HepG2 (cell line): ENCODE data around the gene DAB2IP. TPM values are rescaled to one million over a fixed set of nuclear protein-coding genes. Genes with fewer than 3 reads are reported as not detected.

ENCODE experiments used
- ATAD3A ChIP-seq: sonication (generic); formaldehyde crosslinking; IDR thresholded peaks from 2 replicates; pipeline ENCODE4 v1.4.0; 2020; ENCODE audit warnings: missing genetic modification reagents
- BHLHE40 ChIP-seq: IDR thresholded peaks from 2 replicates; pipeline ENCODE4 v1.6.1; 2011; ENCODE audit warnings: low read length, improper control_type of control experiment
- CBX5 ChIP-seq: sonication (generic); formaldehyde crosslinking; IDR thresholded peaks from 2 replicates; pipeline ENCODE4 v1.4.0; 2020; ENCODE audit warnings: missing genetic modification reagents, borderline replicate concordance
- CEBPG ChIP-seq: IDR thresholded peaks from 2 replicates; pipeline ENCODE4 v1.6.1; 2016
- GPN1 ChIP-seq: sonication (generic); formaldehyde crosslinking; IDR thresholded peaks from 2 replicates; pipeline ENCODE4 v1.5.1; 2020; ENCODE audit warnings: missing genetic modification reagents, borderline replicate concordance
- JARID2 ChIP-seq: sonication (generic); formaldehyde crosslinking; IDR thresholded peaks from 2 replicates; pipeline ENCODE4 v1.8.1; 2023; ENCODE audit warnings: missing genetic modification reagents, inconsistent platforms; ENCODE audit not compliant: insufficient replicate concordance
- MED8 ChIP-seq: sonication (generic); formaldehyde crosslinking; IDR thresholded peaks from 2 replicates; pipeline ENCODE4 v1.8.1; 2023; ENCODE audit warnings: mild to moderate bottlenecking, missing genetic modification reagents; ENCODE audit not compliant: insufficient replicate concordance
- MXI1 ChIP-seq: IDR thresholded peaks from 3 replicates; pipeline ENCODE4 v1.6.1; 2012; ENCODE audit warnings: low read depth, low read length, inconsistent platforms, borderline replicate concordance
- NR3C1 ChIP-seq: sonication (generic); formaldehyde crosslinking; IDR thresholded peaks from 2 replicates; pipeline ENCODE4 v1.4.0; 2020; ENCODE audit warnings: missing genetic modification reagents
- POGZ ChIP-seq: sonication (generic); formaldehyde crosslinking; IDR thresholded peaks from 2 replicates; pipeline ENCODE4 v1.4.0; 2020; ENCODE audit warnings: mild to moderate bottlenecking, missing genetic modification reagents
- ZFAT ChIP-seq: sonication (generic); formaldehyde crosslinking; conservative IDR thresholded peaks from 2 replicates; pipeline ENCODE4 v1.8.1; 2023; ENCODE audit warnings: missing genetic modification reagents, inconsistent platforms
- ZFP82 ChIP-seq: sonication (generic); formaldehyde crosslinking; IDR thresholded peaks from 2 replicates; pipeline ENCODE4 v1.5.1; 2020; ENCODE audit warnings: mild to moderate bottlenecking, missing genetic modification reagents, borderline replicate concordance
- ZNF318 ChIP-seq: sonication (generic); formaldehyde crosslinking; IDR thresholded peaks from 2 replicates; pipeline ENCODE4 v1.4.0; 2020; ENCODE audit warnings: mild to moderate bottlenecking, missing genetic modification reagents
- ZNF329 ChIP-seq: sonication (generic); formaldehyde crosslinking; IDR thresholded peaks from 2 replicates; pipeline ENCODE4 v1.9.0; 2021; ENCODE audit warnings: low read depth, mild to moderate bottlenecking, missing genetic modification reagents
- ZNF331 ChIP-seq: sonication (generic); formaldehyde crosslinking; IDR thresholded peaks from 2 replicates; pipeline ENCODE4 v1.4.0; 2020; ENCODE audit warnings: missing genetic modification reagents
- ZNF337 ChIP-seq: sonication (generic); formaldehyde crosslinking; IDR thresholded peaks from 2 replicates; pipeline ENCODE4 v1.5.1; 2020; ENCODE audit warnings: missing genetic modification reagents, low read depth, mild to moderate bottlenecking, borderline replicate concordance
- ZNF549 ChIP-seq: sonication (generic); formaldehyde crosslinking; IDR thresholded peaks from 2 replicates; pipeline ENCODE4 v1.5.0; 2020; ENCODE audit warnings: missing genetic modification reagents
- ZNF556 ChIP-seq: sonication (generic); formaldehyde crosslinking; IDR thresholded peaks from 2 replicates; pipeline ENCODE4 v1.4.0; 2020; ENCODE audit warnings: mild to moderate bottlenecking, missing genetic modification reagents, borderline replicate concordance
- ZNF839 ChIP-seq: sonication (generic); formaldehyde crosslinking; IDR thresholded peaks from 2 replicates; pipeline ENCODE4 v1.4.0; 2020; ENCODE audit warnings: missing genetic modification reagents, mild to moderate bottlenecking, borderline replicate concordance
- polyA plus RNA-seq, 8 experiments: library from polyadenylated mRNA; depleted of rRNA in 3 of 8; stranded (reverse) in 7 of 8; unstranded in 1 of 8; fragments of >200 nt; fragmentation: Illumina TruSeq in 4 of 8; extraction: Trizol in 4 of 8; gene quantifications; 2 replicates each; pipeline versions ENCODE4 v1.2.1 to v1.2.3, GENCODE V29; 2011 to 2016; ENCODE audit warnings: low read depth in 4 of 8, missing spikeins in 1 of 8, mixed read lengths in 1 of 8; ENCODE audit not compliant: insufficient read depth in 1 of 8
- total RNA-seq, 5 experiments: library from RNA; depleted of rRNA; stranded (reverse); fragments of >200 nt; fragmentation: Illumina TruSeq; extraction: Trizol; gene quantifications; 2 replicates each; pipeline ENCODE4 v1.2.3, GENCODE V29; 2016; ENCODE audit warnings: low read depth in 1 of 5
- TF ChIP-seq, protein P1 (sequence below): sonication (generic); formaldehyde crosslinking; IDR thresholded peaks from 2 replicates; pipeline ENCODE4 v1.4.0; 2020; ENCODE audit warnings: low read depth, mild to moderate bottlenecking, missing genetic modification reagents
- TF ChIP-seq, protein P2 (sequence below): conservative IDR thresholded peaks from 2 replicates; pipeline ENCODE4 v1.6.1; 2018; ENCODE audit warnings: missing genetic modification reagents

The DAB2IP gene
- total and polyA plus RNA-seq, 2 of the 13 experiments (the other 11 are each of a cell fraction or from before 2014, with no cell fraction given), result 25.3 to 37.9 TPM

GRCh38 chr9:121609822-121610637 is 41.4 kb upstream of the DAB2IP start (continued):
- TF ChIP-seq ZNF329 (CRISPR knock-in tag), result no peak
- no peak for TF ChIP-seq ATAD3A (CRISPR knock-in tag)
- no peak for TF ChIP-seq ZNF331 (CRISPR knock-in tag)
- TF ChIP-seq CBX5, result no peak
- TF ChIP-seq, protein P1, sequence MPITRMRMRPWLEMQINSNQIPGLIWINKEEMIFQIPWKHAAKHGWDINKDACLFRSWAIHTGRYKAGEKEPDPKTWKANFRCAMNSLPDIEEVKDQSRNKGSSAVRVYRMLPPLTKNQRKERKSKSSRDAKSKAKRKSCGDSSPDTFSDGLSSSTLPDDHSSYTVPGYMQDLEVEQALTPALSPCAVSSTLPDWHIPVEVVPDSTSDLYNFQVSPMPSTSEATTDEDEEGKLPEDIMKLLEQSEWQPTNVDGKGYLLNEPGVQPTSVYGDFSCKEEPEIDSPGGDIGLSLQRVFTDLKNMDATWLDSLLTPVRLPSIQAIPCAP (CRISPR knock-in tag), result no peak
- no peak for TF ChIP-seq MXI1
- no peak for TF ChIP-seq JARID2 (CRISPR knock-in tag)
- no peak; the same call in 1 of the 2 replicates for TF ChIP-seq POGZ
- no peak for TF ChIP-seq BHLHE40
- TF ChIP-seq NR3C1, result no peak
- no peak for TF ChIP-seq MED8 (CRISPR knock-in tag)
- TF ChIP-seq GPN1 (CRISPR knock-in tag), result no peak
- no peak for TF ChIP-seq ZFP82 (CRISPR knock-in tag)
- TF ChIP-seq ZNF549, result no peak
- no peak for TF ChIP-seq ZNF318 (CRISPR knock-in tag)
- no peak for TF ChIP-seq ZNF839 (CRISPR knock-in tag)
- TF ChIP-seq ZFAT (CRISPR knock-in tag), result no peak
- no peak for TF ChIP-seq CEBPG (CRISPR knock-in tag)
- no peak; the same call in 1 of the 2 replicates for TF ChIP-seq ZNF556 (CRISPR knock-in tag)
- no peak for TF ChIP-seq ZNF337
- TF ChIP-seq, protein P2, sequence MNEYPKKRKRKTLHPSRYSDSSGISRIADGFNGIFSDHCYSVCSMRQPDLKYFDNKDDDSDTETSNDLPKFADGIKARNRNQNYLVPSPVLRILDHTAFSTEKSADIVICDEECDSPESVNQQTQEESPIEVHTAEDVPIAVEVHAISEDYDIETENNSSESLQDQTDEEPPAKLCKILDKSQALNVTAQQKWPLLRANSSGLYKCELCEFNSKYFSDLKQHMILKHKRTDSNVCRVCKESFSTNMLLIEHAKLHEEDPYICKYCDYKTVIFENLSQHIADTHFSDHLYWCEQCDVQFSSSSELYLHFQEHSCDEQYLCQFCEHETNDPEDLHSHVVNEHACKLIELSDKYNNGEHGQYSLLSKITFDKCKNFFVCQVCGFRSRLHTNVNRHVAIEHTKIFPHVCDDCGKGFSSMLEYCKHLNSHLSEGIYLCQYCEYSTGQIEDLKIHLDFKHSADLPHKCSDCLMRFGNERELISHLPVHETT, result no peak
